ENCODE measurements around the gene PLCG1. TPM values are rescaled to one million over a fixed set of nuclear protein-coding genes. Genes with fewer than 3 reads are reported as not detected.

PLCG1 gene
- total RNA-seq, 1 experiment from 2014 or later = 45.6 TPM

- Histone ChIP-seq H3K4me2 (ENCODE audit: low read length) (no peak overlapping the region), H4K20me1 (ENCODE audit: insufficient read depth) (no peaks in the 10 kb centered on the region), H3K4me3 (replicated peaks in 1 of 2; ENCODE audit: low read depth in 1 of 2, low read length in 2 of 2) (no peak overlapping the region), H3K4me1 (ENCODE audit: control insufficient read depth in 1 of 2, insufficient read depth in 2 of 2, low read length in 2 of 2) (peaks cover 3 to 16% of the 10 kb centered on the region in 2 experiments; a peak in 3 of 4 replicates), H3K9me3 (ENCODE audit: control insufficient read depth in 1 of 2, insufficient read depth in 1 of 2, low read depth in 1 of 2, low read length in 2 of 2) (no peaks in the 10 kb centered on the region), H3K36me3 (ENCODE audit: control insufficient read depth in 1 of 2, insufficient read depth in 2 of 2, low read length in 2 of 2) (peaks cover 12 to 14% of the 10 kb centered on the region in 2 experiments; a peak in 3 of 4 replicates), H3K27ac (ENCODE audit: low read depth, low read length) (no peak overlapping the region), H3K27me3 (ENCODE audit: insufficient read depth, low read length) (no peaks in the 10 kb centered on the region), H3K9me2 (ENCODE audit: insufficient read depth) (no peaks in the 10 kb centered on the region), H2AFZ (ENCODE audit: low read depth, low read length, poor library complexity, severe bottlenecking) (no peak overlapping the region), H3K9ac (ENCODE audit: low read length) (no peak overlapping the region), H3K79me2 (ENCODE audit: insufficient read depth, low read length) (no peaks in the 10 kb centered on the region)
- intact Hi-C loops (cut with micrococcal nuclease) = loop anchor here (5.0 kb wide), 1 partner anchor 238 kb away; no protein-coding TSS in a partner anchor
- RAD21 ChIA-PET (ENCODE audit: low non-redundant PET in 1 of 2, low total read pairs in 2 of 2, uncharacterized antibody in 2 of 2, unreplicated experiment in 2 of 2) = no interaction called here
- ATAC-seq (no peak), DNase-seq (ENCODE audit: low read depth, low spot score) (no peak)
- no TSS peak for BruUV-seq (replicated peaks)
- TF ChIP-seq SP1 (IDR thresholded peaks at IDR 0.05; ENCODE audit: low read depth) (no peak), ZNF274 (IDR thresholded peaks at IDR 0.05; ENCODE audit: low read depth, low read length) (no peak), SRF (IDR thresholded peaks at IDR 0.05; ENCODE audit: low read depth) (no peak), ZFX (IDR thresholded peaks at IDR 0.05) (no peak), RAD21 (IDR thresholded peaks at IDR 0.05; ENCODE audit: low read depth) (no peak), CTCF (IDR thresholded peaks at IDR 0.05 in 2 of 3, conservative IDR thresholded peaks at IDR 0.05 in 1 of 3; ENCODE audit: borderline replicate concordance in 1 of 3, insufficient read depth in 1 of 3, low read depth in 2 of 3, low read length in 2 of 3) (no peak), JUND (IDR thresholded peaks at IDR 0.05) (no peak), FOSL1 (IDR thresholded peaks at IDR 0.05; ENCODE audit: low read depth) (no peak), REST (IDR thresholded peaks at IDR 0.05; ENCODE audit: low read depth) (no peak), CEBPB (IDR thresholded peaks at IDR 0.05; ENCODE audit: low read depth) (no peak), CBX3 (IDR thresholded peaks at IDR 0.05; ENCODE audit: low read depth) (no peak), EZH2phosphoT487 (IDR thresholded peaks at IDR 0.05; ENCODE audit: borderline replicate concordance) (no peak), EGR1 (IDR thresholded peaks at IDR 0.05; ENCODE audit: low read depth) (no peak)
- TF ChIP-seq, protein P1, sequence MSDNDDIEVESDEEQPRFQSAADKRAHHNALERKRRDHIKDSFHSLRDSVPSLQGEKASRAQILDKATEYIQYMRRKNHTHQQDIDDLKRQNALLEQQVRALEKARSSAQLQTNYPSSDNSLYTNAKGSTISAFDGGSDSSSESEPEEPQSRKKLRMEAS (IDR thresholded peaks at IDR 0.05) = no peak
- CTCF ChIA-PET = interaction anchor here (1.1 kb wide), 1 partner anchor 165 kb away, joined by 5 read pairs; no protein-coding TSS in a partner anchor
- POLR2A ChIA-PET = no interaction called here
These were observed 37.0 kb downstream of the PLCG1 start for GRCh38 chr20:41174373-41174772.
